ENCODE results near the gene MYO18A. TPM values are rescaled to one million over a fixed set of nuclear protein-coding genes. Genes with fewer than 3 reads are reported as not detected.

The MYO18A gene
- total RNA-seq, 1 donor from 2014 or later: 45.9 TPM

DNA sequence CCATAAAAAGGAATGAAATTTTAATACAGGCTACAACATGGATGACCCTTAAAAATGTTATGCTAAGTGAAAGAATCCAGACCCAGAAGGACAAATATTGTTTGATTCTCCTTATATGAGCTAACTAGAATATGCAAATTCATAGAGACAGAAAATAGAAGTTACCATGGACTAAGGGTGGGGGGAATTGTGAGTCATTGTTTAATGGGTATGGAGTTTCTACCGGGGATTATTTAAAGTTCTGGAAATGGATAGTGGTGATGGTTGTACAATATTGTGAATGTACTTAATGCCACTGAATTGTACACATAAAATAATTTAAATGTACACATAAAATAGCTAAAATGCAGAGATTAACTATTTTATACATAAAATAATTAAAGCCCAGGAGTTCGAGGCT is 9.2 kb upstream of the MYO18A start:
- TF ChIP-seq, protein P1, sequence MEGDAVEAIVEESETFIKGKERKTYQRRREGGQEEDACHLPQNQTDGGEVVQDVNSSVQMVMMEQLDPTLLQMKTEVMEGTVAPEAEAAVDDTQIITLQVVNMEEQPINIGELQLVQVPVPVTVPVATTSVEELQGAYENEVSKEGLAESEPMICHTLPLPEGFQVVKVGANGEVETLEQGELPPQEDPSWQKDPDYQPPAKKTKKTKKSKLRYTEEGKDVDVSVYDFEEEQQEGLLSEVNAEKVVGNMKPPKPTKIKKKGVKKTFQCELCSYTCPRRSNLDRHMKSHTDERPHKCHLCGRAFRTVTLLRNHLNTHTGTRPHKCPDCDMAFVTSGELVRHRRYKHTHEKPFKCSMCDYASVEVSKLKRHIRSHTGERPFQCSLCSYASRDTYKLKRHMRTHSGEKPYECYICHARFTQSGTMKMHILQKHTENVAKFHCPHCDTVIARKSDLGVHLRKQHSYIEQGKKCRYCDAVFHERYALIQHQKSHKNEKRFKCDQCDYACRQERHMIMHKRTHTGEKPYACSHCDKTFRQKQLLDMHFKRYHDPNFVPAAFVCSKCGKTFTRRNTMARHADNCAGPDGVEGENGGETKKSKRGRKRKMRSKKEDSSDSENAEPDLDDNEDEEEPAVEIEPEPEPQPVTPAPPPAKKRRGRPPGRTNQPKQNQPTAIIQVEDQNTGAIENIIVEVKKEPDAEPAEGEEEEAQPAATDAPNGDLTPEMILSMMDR (IDR thresholded peaks at IDR 0.05; ENCODE audit: insufficient read depth, low read depth, low read length): no peak
- Histone ChIP-seq H3K27ac (ENCODE audit: low read depth, low read length) (no peak overlapping the region), H4K20me1 (ENCODE audit: insufficient read depth, low read length) (no peaks in the 10 kb centered on the region), H3K36me3 (ENCODE audit: insufficient read depth, low read length) (no peaks in the 10 kb centered on the region), H3K27me3 (ENCODE audit: insufficient read depth, low read length) (peaks cover 8% of the 10 kb centered on the region), H3K9me3 (ENCODE audit: insufficient read depth, low read depth, low read length) (no peaks in the 10 kb centered on the region), H3K4me1 (ENCODE audit: insufficient read depth, low read length) (no peaks in the 10 kb centered on the region), H3K4me2 (ENCODE audit: low read length) (no peak overlapping the region), H3K9ac (ENCODE audit: low read length) (no peak overlapping the region), H3K4me3 (ENCODE audit: insufficient read depth, low read depth, low read length) (no peak overlapping the region), H2AFZ (ENCODE audit: low read depth, low read length) (no peak overlapping the region), H3K79me2 (ENCODE audit: insufficient read depth, low read length) (no peaks in the 10 kb centered on the region)
- Mint-ChIP-seq H3K4me3 (ENCODE audit: unreplicated experiment) (no peak overlapping the region), H3K27me3 (ENCODE audit: low read depth, unreplicated experiment) (peaks cover 15% of the 10 kb centered on the region), H3K9me3 (ENCODE audit: unreplicated experiment) (peaks cover 3% of the 10 kb centered on the region), H3K36me3 (ENCODE audit: low read depth, unreplicated experiment) (no peaks in the 10 kb centered on the region), H3K4me1 (ENCODE audit: low read depth, unreplicated experiment) (no peaks in the 10 kb centered on the region), H3K27ac (ENCODE audit: unreplicated experiment) (no peak overlapping the region)
- DNase-seq (ENCODE audit: low read depth) (no peak), FAIRE-seq (no peak)

DNA sequence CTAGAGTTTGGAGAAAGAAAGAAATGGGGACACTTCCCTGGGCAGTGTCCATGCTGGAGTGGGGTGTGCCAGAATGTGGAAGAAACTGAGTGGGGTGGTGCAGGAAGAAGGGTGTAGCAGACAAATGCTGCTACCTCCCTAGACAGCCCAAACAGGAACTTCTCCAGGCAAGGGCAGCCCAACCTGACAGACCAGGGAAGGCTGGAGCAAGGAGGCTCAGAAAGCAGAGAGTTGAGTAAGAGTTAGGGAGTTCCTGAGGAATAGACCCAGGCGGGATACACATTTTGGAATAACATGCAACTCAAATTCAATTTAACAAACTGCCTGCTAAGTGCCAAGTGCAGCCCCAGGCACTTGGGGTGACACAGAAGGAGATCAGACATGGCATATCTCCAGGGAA is 1.0 kb upstream of the MYO18A start:
- H3K4me3 ChIP-seq (ENCODE audit: insufficient read depth, low read depth, low read length): no peak overlapping the region
- peaks cover 11% of the 10 kb centered on the region for H3K4me1 Mint-ChIP-seq (ENCODE audit: low read depth, unreplicated experiment)
- no peaks in the 10 kb centered on the region for H3K27me3 Mint-ChIP-seq (ENCODE audit: low read depth, unreplicated experiment)
- H3K79me2 ChIP-seq (ENCODE audit: insufficient read depth, low read length): no peaks in the 10 kb centered on the region
- H3K27me3 ChIP-seq (ENCODE audit: insufficient read depth, low read length): no peaks in the 10 kb centered on the region
- no peak for FAIRE-seq
- no peak overlapping the region for H3K27ac ChIP-seq (ENCODE audit: low read depth, low read length)
- no peak for DNase-seq (ENCODE audit: low read depth)
- no peaks in the 10 kb centered on the region for H3K9me3 Mint-ChIP-seq (ENCODE audit: unreplicated experiment)
- H4K20me1 ChIP-seq (ENCODE audit: insufficient read depth, low read length): peaks cover 21% of the 10 kb centered on the region
- no peak for TF ChIP-seq EZH2 (IDR thresholded peaks at IDR 0.05; ENCODE audit: insufficient read depth, low read length)
- TF ChIP-seq, protein P1 (IDR thresholded peaks at IDR 0.05; ENCODE audit: insufficient read depth, low read depth, low read length): no peak
- no peaks in the 10 kb centered on the region for H3K36me3 ChIP-seq (ENCODE audit: insufficient read depth, low read length)
- no peaks in the 10 kb centered on the region for H3K9me3 ChIP-seq (ENCODE audit: insufficient read depth, low read depth, low read length)
- H3K36me3 Mint-ChIP-seq (ENCODE audit: low read depth, unreplicated experiment): no peaks in the 10 kb centered on the region
- no peak overlapping the region for H3K4me2 ChIP-seq (ENCODE audit: low read length)
- H3K27ac Mint-ChIP-seq (ENCODE audit: unreplicated experiment): peak overlapping the region; percentile 38
- no peak overlapping the region for H3K9ac ChIP-seq (ENCODE audit: low read length)
- no peak overlapping the region for H2AFZ ChIP-seq (ENCODE audit: low read depth, low read length)
- H3K4me3 Mint-ChIP-seq (ENCODE audit: unreplicated experiment): peak overlapping the region; percentile 66
- peaks cover 16% of the 10 kb centered on the region for H3K4me1 ChIP-seq (ENCODE audit: insufficient read depth, low read length)

DNA sequence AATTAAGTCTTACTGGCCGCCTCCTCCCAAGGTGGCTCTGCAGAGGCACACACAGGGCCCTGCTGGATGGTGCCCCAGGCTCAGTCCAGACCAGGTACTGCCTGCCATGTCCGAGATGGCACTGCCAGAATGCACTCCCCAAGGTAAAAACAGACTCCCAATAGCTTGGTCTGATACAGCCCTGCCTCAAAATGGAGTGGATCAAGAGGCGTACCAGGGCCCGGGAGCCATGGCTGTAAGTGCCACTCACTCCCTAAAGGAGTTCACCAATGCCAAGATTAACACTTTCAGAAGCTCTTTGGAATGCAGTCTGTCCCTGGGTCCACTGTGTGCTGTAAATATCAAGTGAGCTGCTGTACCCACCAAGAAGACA is 576 bp upstream of the MYO18A start:
- H3K36me3 Mint-ChIP-seq (ENCODE audit: low read depth, unreplicated experiment): no peaks in the 10 kb centered on the region
- no peaks in the 10 kb centered on the region for H3K9me3 Mint-ChIP-seq (ENCODE audit: unreplicated experiment)
- H3K4me1 Mint-ChIP-seq (ENCODE audit: low read depth, unreplicated experiment): peaks cover 15% of the 10 kb centered on the region
- Histone ChIP-seq H3K36me3 (ENCODE audit: insufficient read depth, low read length) (no peaks in the 10 kb centered on the region), H3K27me3 (ENCODE audit: insufficient read depth, low read length) (no peaks in the 10 kb centered on the region), H3K27ac (ENCODE audit: low read depth, low read length) (no peak overlapping the region), H3K4me3 (ENCODE audit: insufficient read depth, low read depth, low read length) (no peak overlapping the region), H3K9ac (ENCODE audit: low read length) (peak overlapping the region; percentile 43), H2AFZ (ENCODE audit: low read depth, low read length) (peak overlapping the region; percentile 84), H3K9me3 (ENCODE audit: insufficient read depth, low read depth, low read length) (no peaks in the 10 kb centered on the region), H4K20me1 (ENCODE audit: insufficient read depth, low read length) (peaks cover 21% of the 10 kb centered on the region), H3K4me1 (ENCODE audit: insufficient read depth, low read length) (peaks cover 18% of the 10 kb centered on the region), H3K4me2 (ENCODE audit: low read length) (peak overlapping the region; percentile 83), H3K79me2 (ENCODE audit: insufficient read depth, low read length) (no peaks in the 10 kb centered on the region)
- DNase-seq (ENCODE audit: low read depth) (no peak), FAIRE-seq (no peak)
- H3K27me3 Mint-ChIP-seq (ENCODE audit: low read depth, unreplicated experiment): no peaks in the 10 kb centered on the region
- peak overlapping the region; percentile 66 for H3K4me3 Mint-ChIP-seq (ENCODE audit: unreplicated experiment)
- no peak overlapping the region for H3K27ac Mint-ChIP-seq (ENCODE audit: unreplicated experiment)
- TF ChIP-seq, protein P1 (IDR thresholded peaks at IDR 0.05; ENCODE audit: insufficient read depth, low read depth, low read length): no peak
- TF ChIP-seq EZH2 (IDR thresholded peaks at IDR 0.05; ENCODE audit: insufficient read depth, low read length): no peak
